GM12874 (cell line): Measurements from ENCODE around the gene TNIK.

ENCODE experiments used
- CTCF ChIP-seq: IDR thresholded peaks from 2 replicates; pipeline ENCODE4 v1.5.1; 2011; ENCODE audit warnings: low read depth, mild to moderate bottlenecking, control low read depth, low read length, moderate library complexity; ENCODE audit not compliant: insufficient read depth

The TNIK gene

GRCh38 chr3:171251835-171252234 lies 208.4 kb downstream of the TNIK start:
- no peak for TF ChIP-seq CTCF

- TF ChIP-seq CTCF = no peak
Observed at GRCh38 chr3:171250444-171250843, 209.8 kb downstream of the TNIK start.

- no peak for TF ChIP-seq CTCF
Observed at GRCh38 chr3:171249245-171249644, 211.0 kb downstream of the TNIK start.

- TF ChIP-seq CTCF = no peak
Observed at GRCh38 chr3:171248426-171249111, 211.6 kb downstream of the TNIK start.

GRCh38 chr3:171245796-171246765 lies 214.1 kb downstream of the TNIK start:
- TF ChIP-seq CTCF = no peak

GRCh38 chr3:171242951-171243350 lies 217.3 kb downstream of the TNIK start:
- TF ChIP-seq CTCF = no peak

GRCh38 chr3:171242170-171242569 lies 218.0 kb downstream of the TNIK start:
- TF ChIP-seq CTCF = no peak
